MCF 10A (cell line): ENCODE results near the gene DUSP16. TPM values are rescaled to one million over a fixed set of nuclear protein-coding genes. Genes with fewer than 3 reads are reported as not detected.

ENCODE experiments used
- BruUV-seq: library from RNA; stranded (reverse); fragments of 400-500 nt; replicated peaks from 2 replicates; lab custom pipeline; 2021; lab: Mats Ljungman, UMichigan
- CTCF ChIA-PET: fragments of 300-600 bp; sonication (Branson Sonifier 250); formaldehyde crosslinking; extraction: SDS; loops from one replicate; lab custom pipeline; 2021; ENCODE audit warnings: antibody characterized with exemption, inconsistent platforms; lab: Yijun Ruan, JAX
- POLR2A ChIA-PET: fragments of 300-600, 350-650 bp; sonication (Branson Sonifier 250); formaldehyde crosslinking; extraction: SDS; loops from one replicate; lab custom pipeline; 2020; ENCODE audit warnings: antibody characterized with exemption, inconsistent platforms; lab: Yijun Ruan, JAX
- DNase-seq: peaks from one replicate; pipeline ENCODE4 v3.0.0-alpha.2; 2018; ENCODE audit not compliant: unreplicated experiment
- H3K27ac Mint-ChIP-seq: one replicate; pipeline ENCODE4 v1.8.0; 2022; ENCODE audit warnings: mild to moderate bottlenecking, low read depth, mixed read lengths; ENCODE audit not compliant: unreplicated experiment
- H3K27me3 Mint-ChIP-seq: one replicate; pipeline ENCODE4 v1.8.0; 2022; ENCODE audit warnings: mixed read lengths; ENCODE audit not compliant: insufficient read depth, unreplicated experiment
- H3K36me3 Mint-ChIP-seq: one replicate; pipeline ENCODE4 v1.8.0; 2022; ENCODE audit warnings: mild to moderate bottlenecking, moderate library complexity, mixed read lengths; ENCODE audit not compliant: insufficient read depth, unreplicated experiment
- H3K4me1 Mint-ChIP-seq: one replicate; pipeline ENCODE4 v1.8.0; 2022; ENCODE audit warnings: mixed read lengths; ENCODE audit not compliant: insufficient read depth, unreplicated experiment
- H3K4me3 Mint-ChIP-seq: one replicate; pipeline ENCODE4 v1.8.0; 2022; ENCODE audit warnings: mild to moderate bottlenecking, moderate library complexity, mixed read lengths; ENCODE audit not compliant: unreplicated experiment
- H3K9me3 Mint-ChIP-seq: one replicate; pipeline ENCODE4 v1.8.0; 2022; ENCODE audit warnings: mixed read lengths; ENCODE audit not compliant: unreplicated experiment
- intact Hi-C: fragments of 100-400 bp; cut with micrococcal nuclease; formaldehyde crosslinking; loops from 2 replicates; pipeline ENCODE4 v1.14.1; 2022
- total RNA-seq: library from RNA; stranded (reverse); gene quantifications from 2 replicates; pipeline ENCODE4 v1.2.3, GENCODE V29; 2022
- TF ChIP-seq, protein P1 (sequence below): fragments of 200-600 bp; IDR thresholded peaks from one replicate; pipeline ENCODE4 v1.8.0; 2022; ENCODE audit warnings: antibody characterized with exemption, mild to moderate bottlenecking; ENCODE audit not compliant: unreplicated experiment

DUSP16 gene
- total RNA-seq, 1 experiment from 2014 or later = 20.7 TPM

DNA sequence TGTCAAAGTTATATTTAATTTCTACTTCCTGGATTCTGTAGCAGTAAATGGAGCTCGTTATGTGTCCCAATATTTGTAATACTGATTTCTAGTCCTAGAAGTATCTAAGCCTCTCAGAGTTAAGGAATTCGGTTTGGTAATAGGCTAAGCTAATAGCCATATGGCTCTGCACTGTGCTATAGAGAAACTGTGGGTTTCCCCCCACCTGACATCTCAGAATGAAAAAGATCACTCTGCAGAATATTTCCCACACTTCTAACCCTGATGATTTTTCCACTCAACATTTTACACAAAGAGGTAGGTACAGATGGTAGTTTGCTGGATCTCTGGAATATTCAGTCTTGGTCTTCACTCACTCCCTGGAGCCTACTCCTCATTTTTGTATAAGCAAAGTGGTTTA lies 134.6 kb downstream of the DUSP16 start:
- Mint-ChIP-seq H3K9me3 (peaks cover 10% of the 10 kb centered on the region), H3K27ac (no peak overlapping the region), H3K27me3 (no peaks in the 10 kb centered on the region), H3K36me3 (peaks cover 6% of the 10 kb centered on the region), H3K4me1 (peaks cover 33% of the 10 kb centered on the region), H3K4me3 (no peak overlapping the region)
- intact Hi-C loops = no loop called here
- POLR2A ChIA-PET = interaction anchor here (1.3 to 4.5 kb wide), 2 partner anchors 29 to 131 kb away, joined by 4 to 26 read pairs; no protein-coding TSS in a partner anchor
- CTCF ChIA-PET = interaction anchor here (1.1 kb wide), 1 partner anchor 135 kb away, joined by 4 read pairs; the partner anchor contains the start of gene DUSP16
- no TSS peak for BruUV-seq
- TF ChIP-seq, protein P1, sequence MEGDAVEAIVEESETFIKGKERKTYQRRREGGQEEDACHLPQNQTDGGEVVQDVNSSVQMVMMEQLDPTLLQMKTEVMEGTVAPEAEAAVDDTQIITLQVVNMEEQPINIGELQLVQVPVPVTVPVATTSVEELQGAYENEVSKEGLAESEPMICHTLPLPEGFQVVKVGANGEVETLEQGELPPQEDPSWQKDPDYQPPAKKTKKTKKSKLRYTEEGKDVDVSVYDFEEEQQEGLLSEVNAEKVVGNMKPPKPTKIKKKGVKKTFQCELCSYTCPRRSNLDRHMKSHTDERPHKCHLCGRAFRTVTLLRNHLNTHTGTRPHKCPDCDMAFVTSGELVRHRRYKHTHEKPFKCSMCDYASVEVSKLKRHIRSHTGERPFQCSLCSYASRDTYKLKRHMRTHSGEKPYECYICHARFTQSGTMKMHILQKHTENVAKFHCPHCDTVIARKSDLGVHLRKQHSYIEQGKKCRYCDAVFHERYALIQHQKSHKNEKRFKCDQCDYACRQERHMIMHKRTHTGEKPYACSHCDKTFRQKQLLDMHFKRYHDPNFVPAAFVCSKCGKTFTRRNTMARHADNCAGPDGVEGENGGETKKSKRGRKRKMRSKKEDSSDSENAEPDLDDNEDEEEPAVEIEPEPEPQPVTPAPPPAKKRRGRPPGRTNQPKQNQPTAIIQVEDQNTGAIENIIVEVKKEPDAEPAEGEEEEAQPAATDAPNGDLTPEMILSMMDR = no peak
- DNase-seq = no peak

DNA sequence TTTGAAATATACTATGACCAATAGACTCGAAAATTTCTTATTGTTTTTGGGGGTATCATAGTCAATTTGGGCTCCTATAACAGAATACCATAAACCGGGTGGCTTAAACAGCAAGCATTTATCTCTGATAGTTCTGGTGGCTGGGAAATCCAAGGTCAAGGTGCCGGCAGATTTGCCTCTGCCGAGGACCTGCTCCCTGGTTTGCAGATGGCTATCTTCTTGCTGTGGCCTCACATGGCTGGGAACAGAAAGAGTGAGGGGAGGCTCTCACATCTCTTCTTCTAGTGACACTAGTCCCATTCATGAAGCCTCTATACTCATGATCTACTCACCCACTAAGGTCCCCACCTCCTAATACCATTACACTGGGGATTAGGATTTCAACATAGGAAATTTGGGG lies 135.1 kb downstream of the DUSP16 start:
- intact Hi-C loops = no loop called here
- TF ChIP-seq, protein P1 = no peak
- H3K4me3 Mint-ChIP-seq = no peak overlapping the region
- POLR2A ChIA-PET = interaction anchor here (1.3 to 4.5 kb wide), 2 partner anchors 28 to 132 kb away, joined by 4 to 26 read pairs; no protein-coding TSS in a partner anchor
- peaks cover 6% of the 10 kb centered on the region for H3K36me3 Mint-ChIP-seq
- H3K27me3 Mint-ChIP-seq = no peaks in the 10 kb centered on the region
- H3K9me3 Mint-ChIP-seq = peaks cover 10% of the 10 kb centered on the region
- no peak overlapping the region for H3K27ac Mint-ChIP-seq
- no peak for DNase-seq
- no TSS peak for BruUV-seq
- CTCF ChIA-PET = interaction anchor here (1.1 kb wide), 1 partner anchor 135 kb away, joined by 4 read pairs; the partner anchor contains the start of gene DUSP16
- peaks cover 28% of the 10 kb centered on the region for H3K4me1 Mint-ChIP-seq

DNA sequence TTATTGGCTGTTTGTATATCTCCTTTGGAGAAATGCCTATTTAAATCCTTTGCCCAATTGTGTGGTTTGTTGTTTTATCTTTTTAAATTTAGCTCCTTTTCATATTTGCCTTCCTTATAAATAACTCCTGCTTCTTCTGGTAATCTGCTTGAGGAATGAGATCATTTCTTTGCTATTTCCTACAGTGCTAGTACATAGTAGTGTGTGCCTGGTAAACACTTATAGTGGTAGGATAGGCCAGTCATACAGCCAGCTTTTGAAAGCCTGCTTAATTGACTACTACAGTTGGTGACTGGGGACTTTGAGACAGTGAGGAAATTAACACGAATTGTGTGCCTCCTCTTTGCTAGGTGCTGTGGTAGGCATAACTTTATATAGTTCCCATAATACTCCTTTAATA lies 137.0 kb downstream of the DUSP16 start:
- DNase-seq = no peak
- BruUV-seq = no TSS peak
- Mint-ChIP-seq H3K4me3 (no peak overlapping the region), H3K27ac (no peak overlapping the region), H3K4me1 (peaks cover 17% of the 10 kb centered on the region), H3K27me3 (no peaks in the 10 kb centered on the region), H3K9me3 (peaks cover 10% of the 10 kb centered on the region), H3K36me3 (no peaks in the 10 kb centered on the region)
- ChIA-PET CTCF (no interaction called here), POLR2A (no interaction called here)
- intact Hi-C loops = no loop called here
- TF ChIP-seq, protein P1 = no peak

DNA sequence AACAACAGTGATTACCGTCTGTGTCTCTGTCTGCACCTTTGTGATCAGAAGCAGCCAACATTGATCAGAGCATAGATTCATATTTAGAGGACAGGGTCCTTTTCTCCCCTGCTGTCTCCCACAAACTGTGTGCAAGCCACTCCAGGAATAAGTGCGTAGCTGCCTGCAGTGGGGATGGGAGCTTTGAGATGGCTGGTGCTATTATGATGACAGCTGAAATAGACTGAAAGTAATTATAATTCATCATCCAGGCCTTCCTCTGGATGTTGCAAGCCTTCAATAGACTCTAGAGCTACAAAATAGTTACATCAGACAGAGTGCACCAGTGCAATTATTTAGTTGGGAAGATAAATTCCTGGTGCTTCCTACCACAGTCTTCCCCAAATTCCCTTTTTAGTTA lies 137.7 kb downstream of the DUSP16 start:
- intact Hi-C loops = no loop called here
- peaks cover 10% of the 10 kb centered on the region for H3K9me3 Mint-ChIP-seq
- no peak overlapping the region for H3K4me3 Mint-ChIP-seq

More for the DNA sequence above, 137.7 kb downstream of the DUSP16 start:
- DNase-seq = no peak
- no peak overlapping the region for H3K27ac Mint-ChIP-seq
- peaks cover 15% of the 10 kb centered on the region for H3K4me1 Mint-ChIP-seq
- H3K36me3 Mint-ChIP-seq = no peaks in the 10 kb centered on the region
- no TSS peak for BruUV-seq
- H3K27me3 Mint-ChIP-seq = no peaks in the 10 kb centered on the region
- TF ChIP-seq, protein P1 = no peak
- POLR2A ChIA-PET = no interaction called here
- CTCF ChIA-PET = no interaction called here

Other genes with a start within 250 kb of the DUSP16 start
- gene MANSC1, start 212.6 kb downstream of the DUSP16 start, total RNA-seq = 9.9 and 10.1 TPM in 2 replicates
- gene BORCS5, start 205.8 kb downstream of the DUSP16 start, total RNA-seq = 11.0 and 15.3 TPM in 2 replicates
- 17.4 and 22.5 TPM in 2 replicates for gene CREBL2, start 49.0 kb upstream of the DUSP16 start, total RNA-seq
- 0.93 TPM in 1 of 2 replicates, not detected in the other for gene GPR19, start 133.3 kb upstream of the DUSP16 start, total RNA-seq
- gene CDKN1B, start 154.5 kb upstream of the DUSP16 start, total RNA-seq = 33.9 and 41.6 TPM in 2 replicates
- 8.0 and 8.2 TPM in 2 replicates for gene APOLD1, start 222.8 kb upstream of the DUSP16 start, total RNA-seq